GM12878 (cell line): ENCODE data around the gene SECTM1. TPM values are rescaled to one million over a fixed set of nuclear protein-coding genes. Genes with fewer than 3 reads are reported as not detected.

Experiments
- ATF3 ChIP-seq: IDR thresholded peaks from 2 replicates; pipeline ENCODE4 v1.6.1; 2011; ENCODE audit warnings: low read depth, mild to moderate bottlenecking, low read length, moderate library complexity, borderline replicate concordance; ENCODE audit errors: extremely low read depth
- BRCA1 ChIP-seq: IDR thresholded peaks from 2 replicates; pipeline ENCODE4 v1.6.1; 2011; ENCODE audit warnings: low read depth, low read length, improper control_type of control experiment
- CBX3 ChIP-seq: fragments of 200-600 bp; sonication (generic); IDR thresholded peaks from 2 replicates; pipeline ENCODE4 v1.6.1; 2016; ENCODE audit warnings: low read depth, borderline replicate concordance
- DPF2 ChIP-seq: fragments of 450-650 bp; IDR thresholded peaks from 2 replicates; pipeline ENCODE4 v1.6.1; 2017; ENCODE audit warnings: mild to moderate bottlenecking
- MAX ChIP-seq: IDR thresholded peaks from 2 replicates; pipeline ENCODE4 v1.6.1; 2012; ENCODE audit warnings: low read depth, low read length, improper control_type of control experiment
- USF1 ChIP-seq: IDR thresholded peaks from 2 replicates; pipeline ENCODE4 v1.6.1; 2011; ENCODE audit warnings: borderline replicate concordance, low read depth, mild to moderate bottlenecking, moderate library complexity, mixed read lengths, low read length; ENCODE audit not compliant: insufficient read depth; ENCODE audit errors: extremely low read length
- YBX1 ChIP-seq: fragments of 450-650 bp; IDR thresholded peaks from 2 replicates; pipeline ENCODE4 v1.6.1; 2016; ENCODE audit warnings: antibody characterized with exemption
- ZBTB11 ChIP-seq: fragments of 450-650 bp; formaldehyde crosslinking; IDR thresholded peaks from 2 replicates; pipeline ENCODE4 v1.5.0; 2022; ENCODE audit warnings: mild to moderate bottlenecking, missing genetic modification characterization
- ZBTB40 ChIP-seq: fragments of 450-650 bp; IDR thresholded peaks from 2 replicates; pipeline ENCODE4 v1.6.1; 2016; ENCODE audit warnings: mild to moderate bottlenecking, moderate library complexity, borderline replicate concordance
- ZNF592 ChIP-seq: fragments of 450-650 bp; IDR thresholded peaks from 2 replicates; pipeline ENCODE4 v1.6.1; 2017; ENCODE audit warnings: mild to moderate bottlenecking, moderate library complexity
- polyA plus RNA-seq, 11 experiments: library from polyadenylated mRNA; depleted of rRNA in 4 of 11; unstranded in 6 of 11; stranded (reverse) in 5 of 11; fragments of >200 nt; fragmentation: Nextera tagmentation in 4 of 11; fragmentation: Illumina TruSeq in 1 of 11; extraction: Ambion mirVana in 4 of 11; extraction: Trizol in 1 of 11; gene quantifications; 1 replicate in 1 of 11; 2 replicates in 10 of 11; pipeline versions ENCODE4 v1.2.1 to v1.2.3, GENCODE V29; 2011 to 2016; ENCODE audit warnings: inconsistent platforms in 2 of 11, missing spikeins in 2 of 11, low read depth in 1 of 11
- total RNA-seq, 4 experiments: library from RNA; depleted of rRNA in 3 of 4; stranded (reverse); fragments of >200 nt in 3 of 4; fragmentation: Illumina TruSeq in 1 of 4; extraction: Trizol in 1 of 4; gene quantifications; 2 replicates each; pipeline versions ENCODE4 v1.2.1 to v1.2.3, GENCODE V29; 2013 to 2021

SECTM1 gene
- total and polyA plus RNA-seq, 10 of the 15 experiments (the other 5 are each of a cell fraction or from before 2014, with no cell fraction given): 0.10 to 0.13 (median 0.12) TPM; not detected in 7

- TF ChIP-seq USF1 (peak; percentile 98), YBX1 (no peak), ZBTB11 (CRISPR knock-in tag) (no peak), BRCA1 (no peak), DPF2 (peak; percentile 86), MAX (peak; percentile 97), ATF3 (peak; percentile 86; the same call in 1 of the 2 replicates), CBX3 (no peak), ZBTB40 (no peak; the same call in 1 of the 2 replicates), ZNF592 (no peak)
These were observed 41.1 kb downstream of the SECTM1 start (continued) for GRCh38 chr17:82292251-82293154.
